Prostate gland (tissue), 2 donors: ENCODE data around the gene NLRC5.

Experiments used
- CTCF ChIP-seq, 4 experiments: fragments of 200-600 bp in 2 of 4; fragments of 450-650 bp in 2 of 4; sonication (generic) in 2 of 4; IDR thresholded peaks; 1 replicate in 3 of 4; 2 replicates in 1 of 4; pipeline ENCODE4 v1.5.1; 2016 to 2019; ENCODE audit warnings: antibody characterized with exemption in 4 of 4, mild to moderate bottlenecking in 2 of 4, moderate library complexity in 2 of 4
- POLR2A ChIP-seq: fragments of 450-650 bp; IDR thresholded peaks from one replicate; pipeline ENCODE4 v1.6.1; 2016; ENCODE audit warnings: antibody characterized with exemption, mild to moderate bottlenecking
- POLR2AphosphoS5 ChIP-seq: sonication (generic); formaldehyde crosslinking; IDR thresholded peaks from one replicate; pipeline ENCODE4 v1.6.1; 2017; ENCODE audit warnings: antibody characterized with exemption

DNA sequence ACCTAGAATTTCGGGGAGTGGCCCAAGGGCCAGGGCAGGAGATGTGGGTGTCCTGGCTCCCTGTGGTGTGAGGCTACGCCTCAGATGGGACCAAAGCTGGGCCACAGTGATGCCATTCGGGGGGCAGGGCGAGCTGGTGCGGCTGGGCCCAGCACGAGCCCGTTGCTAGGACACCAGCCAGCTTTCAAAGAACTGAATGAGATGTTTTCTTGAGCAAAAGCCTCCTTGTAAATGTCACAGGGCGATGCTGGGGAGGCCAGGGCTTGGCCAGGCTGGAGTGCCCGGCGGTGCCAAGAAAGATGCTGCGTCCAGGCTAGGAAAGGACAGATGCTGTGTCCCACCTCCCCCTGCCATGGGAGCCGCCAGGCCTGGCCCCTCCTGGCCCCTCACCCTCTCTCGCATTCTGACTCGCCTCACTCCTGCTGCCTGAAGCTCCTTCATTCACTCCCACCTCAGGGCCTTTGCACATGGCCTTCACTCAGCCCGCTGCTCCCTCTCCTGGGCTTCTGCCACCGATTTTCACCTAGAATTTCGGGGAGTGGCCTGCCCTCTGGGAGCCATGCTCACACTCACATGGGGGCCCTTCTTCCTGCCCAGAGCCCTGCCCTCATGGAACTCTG lies 142.1 kb downstream of the NLRC5 start:
- TF ChIP-seq POLR2AphosphoS5 = no peak
- TF ChIP-seq CTCF (IDR thresholded peaks at IDR 0.05) = no peak
- no peak for TF ChIP-seq POLR2A
